Sigmoid colon (tissue), 4 donors: ENCODE measurements around the gene ADGRV1.

Source experiments
- CTCF ChIP-seq, 4 experiments: fragments of 450-650 bp in 3 of 4; fragments of 200-600 bp in 1 of 4; IDR thresholded peaks; one replicate each; pipeline ENCODE4 v1.5.1; 2016 to 2019; ENCODE audit warnings: antibody characterized with exemption in 4 of 4, mild to moderate bottlenecking in 3 of 4, moderate library complexity in 2 of 4
- EP300 ChIP-seq, 4 donors: sonication (generic); formaldehyde crosslinking; IDR thresholded peaks; one replicate each; pipeline ENCODE4 v1.6.1; 2017; ENCODE audit warnings: antibody characterized with exemption in 4 of 4
- POLR2A ChIP-seq, 2 donors: fragments of 450-650 bp; IDR thresholded peaks; one replicate each; pipeline ENCODE4 v1.6.1; 2016; ENCODE audit warnings: antibody characterized with exemption in 2 of 2, mild to moderate bottlenecking in 2 of 2, moderate library complexity in 2 of 2
- POLR2AphosphoS5 ChIP-seq, 4 donors: sonication (generic); formaldehyde crosslinking; IDR thresholded peaks; one replicate each; pipeline ENCODE4 v1.6.1; 2017; ENCODE audit warnings: antibody characterized with exemption in 4 of 4

- TF ChIP-seq CTCF (IDR thresholded peaks at IDR 0.05) (no peak), POLR2A (IDR thresholded peaks at IDR 0.05) (no peak), EP300 (IDR thresholded peaks at IDR 0.05) (no peak), POLR2AphosphoS5 (IDR thresholded peaks at IDR 0.05) (no peak)
These were observed 602.2 kb downstream of the ADGRV1 start for GRCh38 chr5:91160714-91161285.
